DMS53 treated with DMSO at 0.1 percent for 48 hours (cell line): ENCODE results near the gene ATF6.
"Not testable (repeated sequence)": the region's sequence is repeated elsewhere in the genome, so short reads cannot be mapped to it uniquely, and the experiment has no call there.

Source experiments
- DNase-seq: peaks from one replicate; lab custom pipeline; 2025; ENCODE audit not compliant: unreplicated experiment; lab: John Stamatoyannopoulos, UW

ATF6 gene, protein sequence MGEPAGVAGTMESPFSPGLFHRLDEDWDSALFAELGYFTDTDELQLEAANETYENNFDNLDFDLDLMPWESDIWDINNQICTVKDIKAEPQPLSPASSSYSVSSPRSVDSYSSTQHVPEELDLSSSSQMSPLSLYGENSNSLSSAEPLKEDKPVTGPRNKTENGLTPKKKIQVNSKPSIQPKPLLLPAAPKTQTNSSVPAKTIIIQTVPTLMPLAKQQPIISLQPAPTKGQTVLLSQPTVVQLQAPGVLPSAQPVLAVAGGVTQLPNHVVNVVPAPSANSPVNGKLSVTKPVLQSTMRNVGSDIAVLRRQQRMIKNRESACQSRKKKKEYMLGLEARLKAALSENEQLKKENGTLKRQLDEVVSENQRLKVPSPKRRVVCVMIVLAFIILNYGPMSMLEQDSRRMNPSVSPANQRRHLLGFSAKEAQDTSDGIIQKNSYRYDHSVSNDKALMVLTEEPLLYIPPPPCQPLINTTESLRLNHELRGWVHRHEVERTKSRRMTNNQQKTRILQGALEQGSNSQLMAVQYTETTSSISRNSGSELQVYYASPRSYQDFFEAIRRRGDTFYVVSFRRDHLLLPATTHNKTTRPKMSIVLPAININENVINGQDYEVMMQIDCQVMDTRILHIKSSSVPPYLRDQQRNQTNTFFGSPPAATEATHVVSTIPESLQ

DNA sequence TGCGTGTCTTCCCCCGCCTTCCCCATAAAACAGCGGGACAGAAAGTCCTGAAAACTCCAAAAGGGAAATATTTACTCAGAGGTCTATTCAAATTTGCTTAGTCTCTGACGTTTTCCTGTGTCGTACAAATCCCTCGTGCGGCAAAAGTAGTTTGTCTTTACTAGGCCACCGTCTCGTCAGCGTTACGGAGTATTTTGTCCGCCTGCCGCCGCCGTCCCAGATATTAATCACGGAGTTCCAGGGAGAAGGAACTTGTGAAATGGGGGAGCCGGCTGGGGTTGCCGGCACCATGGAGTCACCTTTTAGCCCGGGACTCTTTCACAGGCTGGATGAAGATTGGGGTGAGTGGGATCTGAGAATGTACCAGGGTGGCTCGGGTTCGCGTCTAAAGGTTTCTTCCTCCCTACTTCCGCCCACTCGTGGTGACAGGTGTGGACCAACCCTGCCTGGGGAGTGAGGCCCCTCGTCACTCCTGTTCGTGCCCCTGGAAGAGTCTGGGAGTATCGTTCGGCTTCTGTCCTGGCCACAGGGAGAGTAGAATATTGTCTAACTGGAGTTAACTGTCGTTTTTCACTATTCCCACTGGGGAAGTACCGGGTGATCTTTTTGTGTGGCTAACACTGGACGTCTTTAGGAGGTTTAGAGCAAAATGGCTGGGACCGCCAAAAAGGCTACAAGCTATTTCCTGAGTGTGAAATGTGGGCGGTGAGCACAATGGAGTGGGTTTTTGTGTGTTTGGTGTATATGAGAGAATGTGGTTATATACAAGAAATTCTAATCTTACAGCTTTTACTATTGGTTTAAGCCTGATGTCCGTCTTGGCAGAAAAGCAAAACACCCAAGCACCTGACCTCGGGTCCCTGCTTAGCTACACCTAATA is at the start of gene ATF6:
Gene ATF6, plus strand, starts transcription at position 219 of the 880 bp plus-strand sequence. Its CDS starts 41 bp downstream, at position 260.
- DNase-seq: peak; percentile 95

DNA sequence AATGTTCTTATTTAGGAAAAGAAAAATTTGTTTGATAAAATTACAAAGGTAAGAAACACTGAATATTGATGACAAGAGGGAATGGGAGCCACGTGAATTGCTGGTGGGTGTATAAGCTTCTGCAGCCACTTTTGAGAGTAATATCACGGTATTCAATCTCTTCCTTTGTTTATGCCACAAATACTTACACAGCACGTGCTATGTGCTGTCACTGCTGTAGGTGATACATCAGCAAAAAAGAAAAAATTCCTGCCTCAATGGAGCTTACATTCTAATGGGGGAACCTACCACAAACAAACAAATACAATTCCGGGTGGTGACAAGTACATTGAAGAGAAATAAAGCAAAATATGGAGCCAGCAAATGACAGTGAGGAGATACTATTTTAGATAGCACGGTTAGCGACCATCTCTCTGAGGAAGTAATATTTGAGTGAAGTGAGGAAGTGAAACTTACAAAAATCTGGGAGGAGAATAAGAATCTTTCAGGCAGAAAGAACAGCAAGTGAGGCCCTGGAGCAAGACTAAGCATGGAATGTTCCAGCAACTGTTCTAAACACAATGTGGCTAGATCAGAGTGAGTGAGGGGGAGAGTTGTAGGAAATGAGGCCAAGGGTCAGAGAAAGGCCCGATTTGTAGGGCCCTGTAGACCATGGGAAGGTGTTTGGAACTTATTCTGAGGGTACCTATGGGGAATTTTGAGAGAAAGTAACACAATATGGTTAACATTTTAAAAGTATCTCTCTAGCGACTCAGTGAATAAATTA is 47.4 kb upstream of the ATF6 start:
- DNase-seq: no peak

DNA sequence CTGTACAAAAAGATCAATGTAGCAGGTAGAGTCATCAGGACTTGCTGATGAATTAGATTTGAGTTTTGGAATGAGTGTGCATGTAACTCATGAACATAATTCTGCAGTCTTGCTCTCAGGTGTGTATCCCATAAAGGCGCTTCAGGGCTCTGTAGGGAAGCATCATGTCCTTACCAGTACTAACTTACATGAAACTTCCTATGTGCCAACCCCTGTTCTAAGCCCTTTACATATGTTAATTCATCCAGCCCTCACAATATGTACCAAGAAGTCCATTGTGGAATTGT is 46.9 kb upstream of the ATF6 start:
- no peak for DNase-seq

DNA sequence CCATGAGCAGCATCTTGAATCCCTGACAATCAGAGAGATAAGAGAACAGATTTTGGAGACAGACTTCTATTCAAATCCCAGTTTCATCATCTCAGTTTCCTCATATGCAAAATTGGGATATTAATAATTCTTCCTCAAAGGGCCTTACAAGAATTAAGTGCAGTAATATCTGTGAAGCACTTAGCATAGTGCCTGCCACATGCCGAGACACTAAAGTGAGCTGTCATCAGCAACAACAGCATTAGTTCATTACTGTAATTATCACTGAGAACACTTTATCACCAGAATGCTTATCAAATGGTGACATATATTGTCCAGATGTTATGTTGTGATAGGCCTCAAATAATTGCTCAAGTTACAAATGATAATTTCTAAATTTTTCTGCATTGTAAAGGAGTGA is 45.7 kb upstream of the ATF6 start:
- no peak for DNase-seq

DNA sequence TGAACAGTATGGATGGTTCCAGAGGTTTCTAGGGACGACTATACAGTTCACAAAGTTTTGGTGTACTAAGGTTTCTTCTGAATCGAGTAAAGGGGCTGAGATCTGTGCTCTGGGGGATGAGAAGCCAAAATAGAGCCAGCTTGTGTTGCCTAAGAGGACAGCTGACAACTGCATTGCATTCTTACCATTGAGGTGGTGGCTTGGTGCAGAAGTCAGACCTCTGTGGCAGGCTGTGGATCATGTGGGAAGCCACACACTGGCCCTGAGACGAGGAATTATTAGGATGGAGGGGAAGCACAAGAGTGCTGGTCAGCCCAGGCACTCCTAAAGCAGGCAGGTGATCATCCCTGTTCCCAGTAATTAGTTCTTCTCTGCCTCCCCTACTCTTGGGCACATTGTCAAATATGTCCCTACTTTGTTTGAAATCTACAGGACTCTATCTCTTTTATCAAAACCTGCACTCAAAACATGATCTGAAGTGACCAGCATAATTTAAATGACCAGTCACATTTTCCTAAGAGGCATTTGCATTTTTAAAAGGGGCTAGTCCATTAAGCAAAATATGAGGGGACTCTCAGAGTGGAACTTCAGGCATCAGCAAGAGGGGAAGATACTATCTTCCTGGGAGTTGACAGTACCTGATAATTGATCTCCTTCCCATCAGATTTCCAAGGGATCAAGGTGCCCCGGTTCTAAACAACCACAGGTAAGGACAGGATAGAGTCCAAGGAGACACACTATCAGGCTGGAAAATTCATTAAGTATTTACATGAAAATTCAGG is 45.0 kb upstream of the ATF6 start, which contains the start of gene FCRLB:
Gene FCRLB, plus strand, starts transcription at position 589 of the 782 bp plus-strand sequence. CDS start 1,129 bp downstream, outside the sequence.
- DNase-seq: no peak

DNA sequence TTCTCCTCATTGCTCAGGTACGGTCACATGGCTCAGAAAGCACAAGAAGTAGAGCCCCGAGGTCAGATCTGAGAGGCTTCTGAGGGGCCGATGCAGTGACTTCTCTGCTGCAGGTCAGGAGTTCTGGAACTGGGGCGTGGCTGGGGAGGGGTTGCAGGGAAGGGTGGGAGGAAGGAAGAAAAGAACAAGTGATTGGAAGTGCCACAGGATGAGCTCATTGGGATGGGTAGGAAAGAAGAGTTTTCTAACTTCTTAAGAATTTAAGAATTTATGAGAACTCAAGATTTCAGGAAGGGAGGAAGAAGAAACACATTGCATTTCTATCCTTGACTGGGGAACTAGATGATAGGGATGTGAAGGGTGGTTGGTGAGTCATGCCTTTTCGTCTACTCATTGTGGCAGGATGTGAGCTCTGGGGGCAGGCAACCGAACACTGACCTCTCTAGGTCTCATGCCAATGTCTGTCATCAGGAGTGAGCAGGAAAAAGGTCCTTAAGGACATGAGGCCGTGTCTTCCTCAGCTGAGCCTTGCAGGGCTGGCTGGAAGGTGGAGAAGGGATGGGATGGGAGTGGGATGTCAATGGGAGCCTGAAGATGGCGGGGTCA is 44.3 kb upstream of the ATF6 start:
- no peak for DNase-seq

DNA sequence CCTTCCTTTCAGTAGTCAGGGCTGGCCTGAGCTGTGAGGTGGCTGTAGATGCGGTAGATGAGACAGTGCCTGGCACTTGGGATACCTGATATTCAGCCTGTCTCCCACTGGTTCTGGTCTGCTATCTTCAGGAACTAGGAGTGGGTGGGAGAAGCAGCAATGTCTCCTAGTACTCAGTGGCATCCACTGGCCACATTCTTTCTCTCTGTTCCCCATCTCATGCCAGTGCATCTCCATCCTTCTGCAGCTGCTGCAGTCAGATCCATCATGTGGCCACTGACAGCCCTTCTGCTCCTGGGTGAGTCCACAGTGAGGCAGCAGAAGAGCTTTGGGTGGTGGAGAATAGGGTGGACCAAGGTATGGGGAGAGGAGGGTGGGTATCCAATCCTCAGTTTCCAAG is 43.7 kb upstream of the ATF6 start:
- no peak for DNase-seq

DNA sequence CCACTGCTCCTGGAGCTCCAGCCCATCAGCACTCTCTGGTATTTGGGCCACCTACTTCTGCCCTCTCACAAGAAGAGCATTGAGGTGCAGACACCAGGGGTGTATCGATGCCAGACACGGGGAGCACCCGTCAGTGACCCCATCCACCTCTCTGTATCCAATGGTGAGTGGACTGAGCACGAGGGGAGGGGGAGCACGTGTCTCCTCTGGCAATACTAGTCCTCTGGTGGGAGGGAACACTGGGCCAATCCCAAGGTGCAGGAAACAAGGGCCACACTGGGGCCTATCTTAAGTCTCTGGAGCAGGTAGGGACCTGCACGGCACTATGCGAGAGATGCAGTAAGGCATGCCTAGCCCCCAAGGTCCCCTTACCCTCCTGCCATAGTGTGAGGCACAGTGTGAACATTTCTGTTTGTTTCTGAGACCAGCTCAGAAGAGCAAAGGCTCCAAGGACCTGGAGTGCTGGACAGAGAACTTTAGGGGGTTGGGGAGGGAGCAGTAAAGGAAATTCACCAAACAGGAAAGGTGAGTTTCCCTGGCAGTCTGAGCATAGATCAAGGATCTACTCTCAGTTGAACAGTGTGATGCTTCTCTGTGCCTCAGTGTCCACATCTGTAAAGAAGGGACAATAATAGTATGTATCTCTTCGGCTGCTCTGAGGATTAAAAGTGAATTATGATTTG is 42.5 kb upstream of the ATF6 start:
- peak; percentile 3 for DNase-seq

DNA sequence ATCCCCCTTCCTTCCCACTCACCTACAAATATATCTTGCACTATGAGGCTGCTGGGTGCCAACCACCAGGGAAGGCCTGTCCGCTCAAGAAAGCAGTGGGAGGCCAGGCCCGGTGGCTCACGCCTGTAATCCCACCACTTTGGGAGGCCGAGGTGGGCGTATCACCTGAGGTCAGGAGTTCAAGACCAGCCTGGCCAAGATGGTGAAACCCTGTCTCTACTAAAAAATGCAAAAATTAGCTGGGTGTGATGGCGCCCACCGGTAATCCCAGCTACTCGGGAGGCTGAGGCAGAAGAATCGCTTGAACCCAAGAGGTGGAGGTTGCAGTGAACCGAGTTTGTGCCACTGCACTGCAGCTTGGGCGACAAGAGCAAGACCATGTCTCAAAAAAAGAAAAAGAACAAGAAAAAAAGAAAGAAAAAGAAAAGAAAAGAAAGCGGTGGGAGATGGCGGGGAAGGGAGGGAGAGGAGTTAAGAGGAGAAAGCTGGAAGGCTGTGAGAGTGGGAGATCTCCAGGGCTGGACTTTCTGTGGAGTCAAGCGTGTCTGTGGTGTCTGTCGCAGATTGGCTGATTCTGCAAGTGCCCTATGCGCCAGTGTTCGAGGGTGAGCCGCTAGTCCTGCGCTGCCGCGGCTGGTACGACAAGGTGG is 40.7 kb upstream of the ATF6 start:
- not testable (repeated sequence) for DNase-seq

DNA sequence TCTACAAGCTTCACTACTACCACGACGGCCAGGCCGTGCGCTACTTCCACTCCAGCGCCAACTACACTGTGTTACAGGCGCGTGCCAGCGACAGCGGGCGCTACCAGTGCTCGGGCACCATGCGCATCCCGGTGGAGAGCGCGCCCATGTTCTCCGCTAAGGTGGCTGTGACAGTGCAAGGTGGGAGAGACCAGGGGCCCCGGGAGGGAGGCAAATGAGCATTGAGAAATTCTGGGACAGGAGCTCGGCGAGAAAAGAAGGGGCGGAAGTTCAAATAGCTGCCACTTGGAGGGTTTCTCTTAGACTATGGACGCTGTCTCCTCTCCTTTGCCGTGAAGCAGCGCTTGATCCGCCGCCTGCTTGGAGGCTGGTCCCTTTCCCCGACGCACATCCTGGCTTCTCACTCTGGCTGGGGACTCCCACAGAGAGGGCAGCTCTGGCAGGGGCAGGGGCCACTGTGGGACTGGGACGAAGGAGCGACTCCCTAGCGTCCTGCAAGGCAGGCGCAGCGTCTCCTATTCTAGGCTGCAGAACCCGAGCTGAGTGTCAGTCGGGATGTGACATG is 40.1 kb upstream of the ATF6 start:
- peak; percentile 49 for DNase-seq

DNA sequence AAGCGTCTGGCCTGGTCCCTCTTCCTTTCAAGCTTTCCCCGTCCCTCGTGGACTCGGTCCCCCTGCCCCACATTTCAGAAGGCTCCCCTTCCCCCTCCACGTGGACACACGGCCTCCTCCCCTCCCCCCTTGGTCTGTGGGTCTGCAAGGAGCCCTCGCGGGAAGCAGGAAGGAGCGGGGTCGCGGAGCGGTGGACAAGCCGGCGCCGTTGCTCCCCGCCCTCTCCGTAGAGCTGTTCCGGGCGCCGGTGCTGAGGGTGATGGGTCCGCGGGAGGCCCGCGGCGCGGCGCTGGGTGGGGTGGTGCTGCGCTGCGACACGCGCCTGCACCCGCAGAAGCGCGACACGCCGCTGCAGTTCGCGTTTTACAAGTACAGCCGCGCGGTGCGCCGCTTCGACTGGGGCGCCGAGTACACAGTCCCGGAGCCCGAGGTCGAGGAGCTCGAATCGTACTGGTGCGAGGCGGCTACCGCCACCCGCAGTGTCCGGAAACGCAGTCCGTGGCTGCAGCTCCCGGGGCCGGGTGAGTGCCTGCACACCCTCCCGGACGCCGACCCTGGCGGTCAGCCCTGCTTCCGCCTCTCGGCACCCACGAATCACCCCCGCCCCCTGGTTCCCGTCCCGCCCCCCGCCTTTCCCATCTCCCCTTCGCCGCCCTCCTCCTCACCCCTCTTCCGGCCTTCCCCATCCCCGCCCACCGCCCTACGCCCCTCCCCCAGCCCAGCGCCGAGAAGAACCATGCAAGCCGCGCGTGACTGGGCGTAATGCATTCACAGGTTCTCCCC is 39.5 kb upstream of the ATF6 start:
- peak; percentile 34 for DNase-seq

DNA sequence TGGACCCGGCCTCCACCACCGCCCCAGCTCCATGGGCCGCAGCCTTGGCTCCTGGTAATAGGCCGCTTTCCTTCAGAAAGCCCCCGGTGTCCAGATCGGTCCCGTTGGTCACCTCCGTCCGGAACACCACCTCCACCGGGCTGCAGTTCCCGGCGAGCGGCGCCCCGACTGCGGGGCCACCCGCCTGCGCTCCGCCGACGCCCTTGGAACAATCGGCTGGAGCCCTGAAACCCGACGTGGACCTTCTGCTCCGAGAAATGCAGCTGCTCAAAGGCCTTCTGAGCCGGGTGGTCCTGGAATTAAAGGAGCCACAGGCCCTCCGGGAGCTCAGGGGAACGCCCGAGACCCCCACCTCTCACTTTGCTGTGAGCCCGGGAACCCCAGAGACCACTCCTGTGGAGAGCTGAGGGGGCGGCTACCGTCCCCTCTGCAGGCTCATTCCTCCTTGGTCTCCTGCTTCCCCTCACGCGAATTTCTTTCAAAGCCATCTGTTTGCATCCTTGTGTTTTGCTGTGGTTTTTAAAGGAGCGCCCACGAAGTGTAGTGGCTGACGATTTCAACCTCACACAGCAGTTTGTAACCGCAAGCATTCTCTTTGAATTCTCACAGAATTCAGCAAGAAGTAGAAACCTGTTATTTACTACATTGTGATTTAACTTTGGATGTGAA is 38.7 kb upstream of the ATF6 start:
- DNase-seq: peak; percentile 34

DNA sequence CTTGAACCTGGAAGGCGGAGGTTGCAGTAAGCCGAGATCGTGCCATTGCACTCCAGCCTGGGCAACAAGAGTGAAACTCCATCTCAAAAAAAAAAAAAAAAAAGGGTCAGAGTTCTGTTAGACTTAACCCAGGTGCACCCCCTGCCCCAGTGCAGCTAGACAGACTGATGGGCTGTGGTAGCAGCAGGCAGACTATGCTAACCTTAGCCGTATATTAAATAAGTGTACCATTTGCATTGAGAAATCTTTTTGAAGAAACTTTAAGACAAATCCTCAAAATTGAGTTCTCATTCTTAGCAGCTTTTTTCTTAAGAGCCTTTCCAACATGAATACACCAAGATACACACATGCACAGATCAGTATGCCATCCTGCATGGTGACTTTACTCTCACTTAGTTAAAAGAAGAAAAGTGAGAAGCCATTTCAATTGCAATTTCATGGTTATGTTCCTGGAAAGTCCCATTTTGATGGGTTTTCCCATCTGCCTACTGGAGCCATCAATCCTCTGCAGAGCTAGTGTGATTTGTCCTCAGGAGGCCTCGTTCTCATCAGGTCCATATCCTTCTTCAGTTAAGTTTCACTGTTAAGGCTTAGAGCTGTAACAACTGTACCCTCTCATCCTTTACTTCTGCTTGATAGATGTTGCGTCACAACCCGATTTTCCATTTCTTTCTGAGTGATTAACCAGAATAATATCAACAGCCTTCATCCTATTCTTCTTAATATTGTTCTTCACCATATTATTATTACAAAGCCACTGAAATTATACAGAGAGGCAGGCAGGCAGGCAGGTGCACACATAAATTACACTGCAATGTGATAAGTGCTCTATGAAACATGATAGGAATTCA is 37.5 kb upstream of the ATF6 start:
- no peak for DNase-seq

DNA sequence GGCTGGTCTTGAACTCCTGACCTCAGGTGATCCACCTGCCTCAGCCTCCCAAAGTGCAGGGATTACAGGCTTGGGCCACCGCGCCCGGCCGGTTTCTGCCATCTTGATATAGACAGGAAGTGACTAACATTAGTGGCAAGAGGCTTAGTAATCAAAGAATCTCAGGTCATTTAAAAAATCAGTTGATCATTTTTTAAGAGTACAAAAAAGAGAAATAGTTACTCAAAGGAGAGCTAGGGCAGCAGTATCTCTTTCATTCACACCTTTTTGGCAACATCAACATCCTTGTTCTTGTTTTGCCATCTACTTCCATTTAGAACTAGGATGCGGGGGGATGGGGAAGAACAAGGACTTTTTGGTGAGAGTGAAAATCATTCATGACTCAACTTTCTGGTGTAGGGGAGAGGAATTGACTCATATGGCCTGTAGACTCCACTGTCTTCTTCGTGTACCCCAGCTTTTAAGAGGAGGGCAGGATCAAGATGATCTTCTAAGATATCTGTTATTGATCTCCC is 36.0 kb upstream of the ATF6 start:
- no peak for DNase-seq

DNA sequence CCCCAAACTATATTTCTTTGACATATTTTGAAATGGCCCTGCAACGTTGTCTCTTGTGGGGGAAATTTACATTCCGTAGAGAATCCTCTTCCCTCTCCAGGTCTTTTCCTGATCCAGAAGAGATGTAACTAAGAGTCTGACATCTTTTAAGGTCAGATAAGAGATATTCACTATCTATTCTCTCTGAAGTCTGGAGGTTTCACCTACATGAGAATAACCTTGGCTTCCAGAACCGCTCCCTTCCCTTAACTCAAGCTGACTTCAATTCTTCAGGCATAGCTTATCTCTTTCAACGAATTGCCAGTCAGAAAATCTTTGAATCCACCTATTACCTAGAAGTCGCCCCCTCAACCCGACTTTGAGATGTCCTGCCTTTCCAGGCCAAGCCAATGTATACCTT is 34.9 kb upstream of the ATF6 start:
- DNase-seq: no peak
